GM12873 (cell line): ENCODE results near the gene LYPLA2.

Experiments
- TF ChIP-seq, protein P1 (sequence below): IDR thresholded peaks from 2 replicates; pipeline ENCODE4 v1.5.1; 2012; ENCODE audit warnings: low read depth, mild to moderate bottlenecking, moderate library complexity, low read length, control low read depth; ENCODE audit not compliant: insufficient read depth; ENCODE audit errors: missing control alignments

The LYPLA2 gene

DNA sequence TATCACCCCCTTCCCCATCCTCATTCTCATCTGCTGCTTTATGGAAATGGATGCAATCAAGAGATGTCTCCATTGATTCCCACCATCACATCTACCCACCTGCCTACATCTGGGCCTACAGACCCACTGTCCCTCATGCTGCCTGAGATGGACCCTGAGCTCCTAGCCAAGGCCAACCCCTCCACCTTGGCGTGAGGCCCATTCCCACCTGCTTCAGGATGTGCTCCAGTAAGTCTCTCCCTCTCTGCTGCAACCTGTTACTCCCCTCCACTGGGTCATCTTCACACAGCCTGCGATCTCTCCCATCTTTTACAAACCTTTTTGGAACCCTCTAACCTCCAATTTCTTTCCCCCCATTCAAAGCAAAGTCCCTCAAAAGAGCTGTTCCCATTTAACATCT, 14.1 kb downstream of the LYPLA2 start:
- TF ChIP-seq, protein P1, sequence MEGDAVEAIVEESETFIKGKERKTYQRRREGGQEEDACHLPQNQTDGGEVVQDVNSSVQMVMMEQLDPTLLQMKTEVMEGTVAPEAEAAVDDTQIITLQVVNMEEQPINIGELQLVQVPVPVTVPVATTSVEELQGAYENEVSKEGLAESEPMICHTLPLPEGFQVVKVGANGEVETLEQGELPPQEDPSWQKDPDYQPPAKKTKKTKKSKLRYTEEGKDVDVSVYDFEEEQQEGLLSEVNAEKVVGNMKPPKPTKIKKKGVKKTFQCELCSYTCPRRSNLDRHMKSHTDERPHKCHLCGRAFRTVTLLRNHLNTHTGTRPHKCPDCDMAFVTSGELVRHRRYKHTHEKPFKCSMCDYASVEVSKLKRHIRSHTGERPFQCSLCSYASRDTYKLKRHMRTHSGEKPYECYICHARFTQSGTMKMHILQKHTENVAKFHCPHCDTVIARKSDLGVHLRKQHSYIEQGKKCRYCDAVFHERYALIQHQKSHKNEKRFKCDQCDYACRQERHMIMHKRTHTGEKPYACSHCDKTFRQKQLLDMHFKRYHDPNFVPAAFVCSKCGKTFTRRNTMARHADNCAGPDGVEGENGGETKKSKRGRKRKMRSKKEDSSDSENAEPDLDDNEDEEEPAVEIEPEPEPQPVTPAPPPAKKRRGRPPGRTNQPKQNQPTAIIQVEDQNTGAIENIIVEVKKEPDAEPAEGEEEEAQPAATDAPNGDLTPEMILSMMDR: no peak

DNA sequence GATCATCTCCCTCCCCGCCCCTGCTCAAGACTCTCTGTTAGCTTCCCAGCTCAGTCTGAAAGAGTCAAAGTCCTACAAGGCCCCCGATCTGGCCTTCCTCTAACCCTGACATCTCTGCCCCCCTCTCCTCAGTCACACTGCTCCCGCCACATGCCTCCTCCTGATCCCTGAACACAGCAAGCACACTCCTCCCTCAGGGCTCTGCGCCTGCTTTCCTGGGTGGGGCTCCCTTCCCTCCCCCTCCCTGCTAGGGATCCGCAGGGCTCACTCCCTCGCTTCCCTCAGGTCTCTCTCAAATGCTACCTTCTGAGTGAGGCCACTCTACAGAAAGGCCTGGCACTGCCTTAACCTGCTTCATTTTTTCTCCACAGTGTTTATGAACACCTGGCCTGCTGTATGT, 15.3 kb downstream of the LYPLA2 start:
- TF ChIP-seq, protein P1: no peak

DNA sequence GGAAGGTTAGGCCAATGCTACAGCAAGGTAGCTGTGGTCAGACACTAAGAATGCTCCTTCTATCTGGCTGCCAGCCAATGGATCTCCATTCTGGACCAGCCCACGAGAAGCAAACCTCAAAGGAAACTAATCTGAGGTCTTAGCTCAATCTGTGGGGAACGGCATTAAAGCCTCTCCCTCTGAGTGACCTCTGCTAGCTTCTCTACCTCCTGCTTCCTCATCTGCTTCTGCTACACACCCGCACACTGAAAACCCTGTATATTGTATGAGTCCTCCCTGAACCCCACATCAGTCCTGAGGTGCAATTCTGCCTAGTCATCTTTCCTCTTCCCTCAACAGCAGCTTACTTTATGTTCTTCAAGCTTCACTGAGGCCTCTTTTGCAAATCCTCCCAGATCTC, 16.5 kb downstream of the LYPLA2 start:
- TF ChIP-seq, protein P1: no peak

DNA sequence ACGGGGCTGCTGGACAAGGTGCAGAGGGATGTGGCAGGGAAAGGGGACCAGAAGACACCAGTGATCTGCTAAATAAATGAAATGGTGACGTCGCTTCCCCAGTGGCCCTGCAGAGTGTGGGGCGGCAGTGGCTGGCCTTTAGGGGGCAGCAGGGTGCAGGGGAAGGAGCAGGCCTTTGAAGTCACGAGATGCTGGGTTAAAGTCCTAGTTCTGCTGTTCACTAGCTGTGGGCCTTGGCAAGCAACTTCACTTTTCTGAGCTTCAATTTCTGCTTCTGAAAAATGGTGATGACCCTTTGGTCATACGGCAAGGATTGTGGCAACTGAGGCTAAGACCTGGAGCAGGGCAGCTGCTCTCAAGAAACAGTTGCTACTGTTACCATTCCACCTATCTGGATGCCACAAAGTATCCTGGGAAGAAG, 18.8 kb downstream of the LYPLA2 start:
- TF ChIP-seq, protein P1: peak; percentile 95

DNA sequence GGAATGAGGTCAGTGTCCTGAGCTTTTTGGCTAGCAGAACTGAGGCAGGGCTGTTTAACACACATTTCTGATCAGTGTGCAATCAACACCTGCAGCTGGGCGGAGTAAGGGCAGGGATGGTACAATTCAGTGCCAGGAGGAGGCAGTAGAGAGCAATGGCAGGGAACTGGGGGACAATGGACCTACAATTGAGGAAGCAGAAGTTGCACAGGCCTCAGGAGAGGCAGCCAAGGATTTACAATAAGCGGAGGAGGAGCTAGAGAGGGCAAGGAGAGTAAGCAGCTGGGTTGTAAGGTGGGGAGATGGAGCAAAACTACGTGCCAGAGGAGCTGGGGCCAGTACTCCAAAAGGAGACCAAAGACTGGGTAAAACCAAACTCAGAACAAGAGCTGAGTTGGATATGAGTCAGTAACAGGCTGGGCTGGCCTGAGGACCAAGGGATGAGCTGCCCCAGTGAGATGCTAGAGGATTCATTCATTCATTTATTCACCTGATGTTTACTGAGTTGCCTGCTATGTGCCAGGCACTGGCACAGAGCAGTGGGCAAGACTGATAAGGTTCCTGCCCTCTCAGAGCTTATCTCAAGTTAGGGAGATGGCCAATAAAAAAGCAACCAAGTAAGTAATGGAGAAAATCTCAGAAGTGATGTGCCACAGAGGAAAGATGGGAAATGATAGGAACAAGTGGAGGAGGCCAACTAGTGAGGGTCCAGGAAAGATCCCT, 20.0 kb downstream of the LYPLA2 start:
- TF ChIP-seq, protein P1: peak; percentile 96

DNA sequence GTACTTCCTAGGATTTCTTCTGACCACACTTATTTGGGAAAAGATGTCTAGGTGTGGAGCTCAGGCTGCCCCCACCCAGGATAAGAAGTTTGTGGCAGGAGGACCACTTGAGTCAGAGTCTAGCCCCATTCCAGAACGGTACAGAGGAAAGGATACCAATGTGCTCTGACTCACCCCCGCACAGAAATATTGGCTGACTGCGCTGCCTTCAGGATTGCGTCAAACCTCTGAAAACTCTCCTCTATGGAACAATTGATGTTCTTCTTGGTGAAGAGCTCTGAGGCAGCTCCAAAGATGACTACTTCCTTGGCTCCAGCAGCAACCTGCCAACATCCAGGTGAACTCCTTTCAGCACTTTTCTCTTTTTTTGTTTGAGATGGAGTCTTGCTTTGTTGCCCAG, 23.1 kb downstream of the LYPLA2 start:
- TF ChIP-seq, protein P1: no peak

DNA sequence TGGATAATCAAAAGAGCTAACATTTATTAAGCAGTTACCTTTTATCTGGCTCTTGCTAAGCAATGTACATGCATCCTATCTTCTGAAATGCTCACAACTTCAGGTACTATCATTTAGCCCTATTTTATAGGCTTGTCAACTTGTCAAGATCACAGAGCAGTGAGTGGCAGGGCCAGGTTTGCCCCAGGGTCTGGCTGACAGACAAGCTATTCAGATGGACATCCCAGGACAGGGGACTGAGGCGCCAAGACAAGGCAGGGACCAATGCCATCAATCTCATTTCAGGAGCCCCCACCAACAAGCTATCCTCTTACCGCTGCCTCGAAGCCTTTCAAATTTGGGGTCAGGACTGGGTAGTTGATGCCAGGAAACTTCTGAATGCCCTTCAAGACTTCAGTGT, 25.4 kb downstream of the LYPLA2 start:
- TF ChIP-seq, protein P1: no peak
